Epithelial cell of proximal tubule (primary cell): ENCODE measurements around the gene MSLN. TPM values are rescaled to one million over a fixed set of nuclear protein-coding genes. Genes with fewer than 3 reads are reported as not detected.

ENCODE experiments used
- DNase-seq: peaks from one replicate; pipeline ENCODE4 v3.0.0-alpha.2; 2011; ENCODE audit warnings: low read depth
- H3K4me3 ChIP-seq: 2 replicates; pipeline ENCODE4 v1.5.1; 2011; ENCODE audit warnings: low read depth, mild to moderate bottlenecking, low read length
- CTCF ChIP-seq: conservative IDR thresholded peaks from 2 replicates; pipeline ENCODE4 v1.5.1; 2012; ENCODE audit warnings: low read depth, mild to moderate bottlenecking, low read length
- total RNA-seq: library from RNA; depleted of rRNA; stranded (reverse); fragments of >200 nt; gene quantifications from 2 replicates; pipeline ENCODE4 v1.2.3, GENCODE V29; 2015

MSLN gene
- total RNA-seq, 1 donor from 2014 or later = 29.7 TPM

GRCh38 chr16:795580-796229 is 35.2 kb downstream of the MSLN start:
- H3K4me3 ChIP-seq = no peak overlapping the region
- no peak for DNase-seq
- TF ChIP-seq CTCF = no peak

GRCh38 chr16:796296-797119 is 36.0 kb downstream of the MSLN start:
- no peak for TF ChIP-seq CTCF
- DNase-seq = no peak
- no peak overlapping the region for H3K4me3 ChIP-seq

- no peak for DNase-seq
- no peak for TF ChIP-seq CTCF
These were observed 36.5 kb downstream of the MSLN start for GRCh38 chr16:797120-797420.

GRCh38 chr16:797686-798085 is 37.2 kb downstream of the MSLN start:
- TF ChIP-seq CTCF = no peak
- no peak overlapping the region for H3K4me3 ChIP-seq
- DNase-seq = no peak

More at GRCh38 chr16:797120-797420, 36.5 kb downstream of the MSLN start:
- H3K4me3 ChIP-seq = no peak overlapping the region

- no peak for TF ChIP-seq CTCF
- DNase-seq = no peak
- H3K4me3 ChIP-seq = no peak overlapping the region
These were observed 38.1 kb downstream of the MSLN start for GRCh38 chr16:798666-799065.

- TF ChIP-seq CTCF = no peak
- H3K4me3 ChIP-seq = no peak overlapping the region
- no peak for DNase-seq
These were observed 38.8 kb downstream of the MSLN start for GRCh38 chr16:799111-799947.
